Tibial artery (tissue), 4 donors: Measurements from ENCODE around the gene JHY.

Experiments used
- DNase-seq, 2 donors: peaks; one replicate each; pipeline ENCODE4 v3.0.0-alpha.2; 2019
- H3K27ac ChIP-seq, 2 donors: fragments of 200-600 bp; sonication (generic) in 1 of 2; 1 replicate in 1 of 2; 2 replicates in 1 of 2; pipeline ENCODE4 v1.5.1; 2018 to 2019; ENCODE audit warnings: mild to moderate bottlenecking in 1 of 2
- H3K27me3 ChIP-seq, 2 donors: fragments of 200-600 bp; sonication (generic) in 1 of 2; one replicate each; pipeline versions ENCODE4 v1.5.1 to v1.6.0; 2016 to 2019
- H3K36me3 ChIP-seq, 3 donors: fragments of 200-600 bp; sonication (generic) in 2 of 3; one replicate each; pipeline ENCODE4 v1.5.1; 2016 to 2019; ENCODE audit warnings: mild to moderate bottlenecking in 2 of 3
- H3K4me1 ChIP-seq, 4 donors: fragments of 200-600 bp; sonication (generic) in 2 of 4; 1 replicate in 3 of 4; 2 replicates in 1 of 4; pipeline ENCODE4 v1.5.1; 2016 to 2019
- H3K4me3 ChIP-seq, 2 donors: fragments of 200-600 bp; sonication (generic) in 1 of 2; 1 replicate in 1 of 2; 2 replicates in 1 of 2; pipeline ENCODE4 v1.5.1; 2018 to 2019; ENCODE audit warnings: mild to moderate bottlenecking in 2 of 2
- H3K9me3 ChIP-seq, 3 donors: fragments of 200-600 bp; sonication (generic) in 1 of 3; one replicate each; pipeline ENCODE4 v1.5.1; 2016 to 2019
- intact Hi-C: fragments of 100-400 bp; cut with DNase I; formaldehyde crosslinking; loops from one replicate; pipeline ENCODE4 v1.15.0; 2023; ENCODE audit warnings: low total_unique reads
- TF ChIP-seq, protein P1 (sequence below), 2 experiments: fragments of 200-600 bp in 1 of 2; fragments of 450-650 bp in 1 of 2; IDR thresholded peaks; one replicate each; pipeline ENCODE4 v1.5.1; 2017 to 2019; ENCODE audit warnings: antibody characterized with exemption in 2 of 2, mild to moderate bottlenecking in 1 of 2, moderate library complexity in 1 of 2

Gene JHY

DNA sequence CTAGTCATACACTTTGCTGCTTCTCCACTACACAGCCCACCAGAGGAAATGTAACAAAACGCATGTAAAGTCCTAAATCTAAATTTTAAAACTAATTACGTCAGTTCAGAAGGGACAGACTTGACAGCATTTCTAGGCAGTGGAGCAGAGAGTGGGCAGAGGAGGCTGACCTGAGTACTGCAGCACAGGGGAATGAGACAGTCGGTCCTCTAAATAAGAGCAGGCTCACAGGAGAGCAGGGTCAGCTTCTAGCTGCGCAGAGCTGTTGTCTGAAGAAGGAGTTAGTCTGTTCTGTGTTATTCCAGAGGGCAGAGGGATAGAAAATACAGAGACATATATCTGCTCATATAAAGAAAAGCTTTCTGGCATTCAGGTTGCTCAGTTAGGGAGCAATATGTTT lies 40.3 kb downstream of the JHY start:
- Histone ChIP-seq H3K9me3 (no peaks in the 10 kb centered on the region), H3K27ac (no peak overlapping the region), H3K4me3 (no peak overlapping the region), H3K36me3 (peaks cover 0 to 12% (median 4%) of the 10 kb centered on the region in 3 donors), H3K27me3 (no peaks in the 10 kb centered on the region), H3K4me1 (no peaks in the 10 kb centered on the region)
- intact Hi-C loops, result no loop called here
- TF ChIP-seq, protein P1, sequence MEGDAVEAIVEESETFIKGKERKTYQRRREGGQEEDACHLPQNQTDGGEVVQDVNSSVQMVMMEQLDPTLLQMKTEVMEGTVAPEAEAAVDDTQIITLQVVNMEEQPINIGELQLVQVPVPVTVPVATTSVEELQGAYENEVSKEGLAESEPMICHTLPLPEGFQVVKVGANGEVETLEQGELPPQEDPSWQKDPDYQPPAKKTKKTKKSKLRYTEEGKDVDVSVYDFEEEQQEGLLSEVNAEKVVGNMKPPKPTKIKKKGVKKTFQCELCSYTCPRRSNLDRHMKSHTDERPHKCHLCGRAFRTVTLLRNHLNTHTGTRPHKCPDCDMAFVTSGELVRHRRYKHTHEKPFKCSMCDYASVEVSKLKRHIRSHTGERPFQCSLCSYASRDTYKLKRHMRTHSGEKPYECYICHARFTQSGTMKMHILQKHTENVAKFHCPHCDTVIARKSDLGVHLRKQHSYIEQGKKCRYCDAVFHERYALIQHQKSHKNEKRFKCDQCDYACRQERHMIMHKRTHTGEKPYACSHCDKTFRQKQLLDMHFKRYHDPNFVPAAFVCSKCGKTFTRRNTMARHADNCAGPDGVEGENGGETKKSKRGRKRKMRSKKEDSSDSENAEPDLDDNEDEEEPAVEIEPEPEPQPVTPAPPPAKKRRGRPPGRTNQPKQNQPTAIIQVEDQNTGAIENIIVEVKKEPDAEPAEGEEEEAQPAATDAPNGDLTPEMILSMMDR (IDR thresholded peaks at IDR 0.05), result no peak
- no peak for DNase-seq

DNA sequence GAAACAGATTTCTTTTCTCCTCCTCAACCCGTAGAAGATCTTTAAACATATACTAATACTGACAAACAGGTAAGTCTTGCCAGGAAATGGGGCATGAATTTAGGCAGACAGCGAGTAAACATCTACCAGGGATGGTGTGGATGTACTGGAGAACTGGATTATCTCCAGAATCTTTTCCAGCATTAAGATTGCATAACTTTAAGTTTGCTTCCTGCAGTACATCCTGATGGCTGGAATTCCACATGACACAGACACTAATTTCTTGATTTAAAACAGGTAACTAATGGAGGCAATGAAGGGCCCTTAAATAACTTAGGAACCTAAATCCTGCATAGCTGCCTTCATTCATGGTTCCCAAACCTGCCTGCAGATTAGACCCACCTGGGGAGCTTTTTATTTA lies 40.7 kb downstream of the JHY start:
- TF ChIP-seq, protein P1 (IDR thresholded peaks at IDR 0.05), result no peak
- Histone ChIP-seq H3K9me3 (no peaks in the 10 kb centered on the region), H3K27ac (no peak overlapping the region), H3K27me3 (no peaks in the 10 kb centered on the region), H3K36me3 (peaks cover 0 to 12% (median 4%) of the 10 kb centered on the region in 3 donors), H3K4me1 (no peaks in the 10 kb centered on the region), H3K4me3 (no peak overlapping the region)
- DNase-seq, result no peak
- intact Hi-C loops, result no loop called here

GRCh38 chr11:122931510-122931909 lies 49.0 kb downstream of the JHY start:
- DNase-seq, result no peak
- intact Hi-C loops, result no loop called here
- H3K9me3 ChIP-seq, result no peaks in the 10 kb centered on the region
- TF ChIP-seq, protein P1 (IDR thresholded peaks at IDR 0.05), result no peak
- H3K27me3 ChIP-seq, result no peaks in the 10 kb centered on the region
- no peak overlapping the region for H3K4me3 ChIP-seq
- H3K4me1 ChIP-seq, result no peaks in the 10 kb centered on the region
- H3K27ac ChIP-seq, result no peak overlapping the region
- peaks cover 0 to 7% (median 0%) of the 10 kb centered on the region in 3 donors for H3K36me3 ChIP-seq

- no peak for DNase-seq
- TF ChIP-seq, protein P1 (IDR thresholded peaks at IDR 0.05), result no peak
- intact Hi-C loops, result no loop called here
- Histone ChIP-seq H3K27me3 (no peaks in the 10 kb centered on the region), H3K36me3 (no peaks in the 10 kb centered on the region), H3K9me3 (no peaks in the 10 kb centered on the region), H3K4me1 (no peaks in the 10 kb centered on the region), H3K4me3 (no peak overlapping the region), H3K27ac (no peak overlapping the region)
These were observed 50.9 kb downstream of the JHY start for GRCh38 chr11:122933416-122933815.

GRCh38 chr11:122937983-122938382 lies 55.4 kb downstream of the JHY start:
- Histone ChIP-seq H3K27me3 (no peaks in the 10 kb centered on the region), H3K4me3 (no peak overlapping the region), H3K4me1 (no peaks in the 10 kb centered on the region), H3K27ac (no peak overlapping the region), H3K9me3 (no peaks in the 10 kb centered on the region), H3K36me3 (peaks cover 3% of the 10 kb centered on the region in 3 donors)
- intact Hi-C loops, result no loop called here
- TF ChIP-seq, protein P1 (IDR thresholded peaks at IDR 0.05), result no peak
- DNase-seq, result no peak

- H3K27me3 ChIP-seq, result no peaks in the 10 kb centered on the region
- H3K27ac ChIP-seq, result no peak overlapping the region
- intact Hi-C loops, result no loop called here
These were observed 56.0 kb downstream of the JHY start for GRCh38 chr11:122938557-122938956.

More at GRCh38 chr11:122938557-122938956, 56.0 kb downstream of the JHY start:
- no peak for DNase-seq
- H3K9me3 ChIP-seq, result no peaks in the 10 kb centered on the region
- TF ChIP-seq, protein P1 (IDR thresholded peaks at IDR 0.05), result no peak
- H3K36me3 ChIP-seq, result peaks cover 3 to 5% (median 4%) of the 10 kb centered on the region in 3 donors
- H3K4me3 ChIP-seq, result no peak overlapping the region
- H3K4me1 ChIP-seq, result no peaks in the 10 kb centered on the region
